ENCODE data around the gene PERCC1. TPM values are rescaled to one million over a fixed set of nuclear protein-coding genes. Genes with fewer than 3 reads are reported as not detected.

PERCC1 gene
- total RNA-seq, 2 experiments from 2014 or later: not detected

GRCh38 chr16:1447965-1448364 lies 17.1 kb downstream of the PERCC1 start:
- Histone ChIP-seq H3K36me3 (ENCODE audit: insufficient read depth, low read length) (no peaks in the 10 kb centered on the region), H3K9me2 (ENCODE audit: insufficient read depth, low read length) (no peaks in the 10 kb centered on the region), H3K4me1 (ENCODE audit: insufficient read depth, low read length, poor library complexity, severe bottlenecking) (no peaks in the 10 kb centered on the region), H3K9me3 (ENCODE audit: low read length) (no peaks in the 10 kb centered on the region), H2AFZ (ENCODE audit: low read length) (no peak overlapping the region), H3K4me2 (ENCODE audit: low read length) (no peak overlapping the region), H3K4me3 (ENCODE audit: low read depth, low read length, poor library complexity, severe bottlenecking) (no peak overlapping the region), H3K27ac (ENCODE audit: low read depth, low read length, poor library complexity, severe bottlenecking) (no peak overlapping the region), H4K20me1 (ENCODE audit: insufficient read depth, low read length) (no peaks in the 10 kb centered on the region), H3K79me2 (ENCODE audit: insufficient read depth, low read depth, low read length) (no peaks in the 10 kb centered on the region)
- ChIA-PET POLR2A (no interaction called here), CTCF (ENCODE audit: unreplicated experiment) (no interaction called here)
- no TSS peak for BruUV-seq (replicated peaks)
- no peak for TF ChIP-seq EZH2phosphoT487 (IDR thresholded peaks at IDR 0.05; ENCODE audit: borderline replicate concordance, low read depth, low read length)
- TF ChIP-seq, protein P1, sequence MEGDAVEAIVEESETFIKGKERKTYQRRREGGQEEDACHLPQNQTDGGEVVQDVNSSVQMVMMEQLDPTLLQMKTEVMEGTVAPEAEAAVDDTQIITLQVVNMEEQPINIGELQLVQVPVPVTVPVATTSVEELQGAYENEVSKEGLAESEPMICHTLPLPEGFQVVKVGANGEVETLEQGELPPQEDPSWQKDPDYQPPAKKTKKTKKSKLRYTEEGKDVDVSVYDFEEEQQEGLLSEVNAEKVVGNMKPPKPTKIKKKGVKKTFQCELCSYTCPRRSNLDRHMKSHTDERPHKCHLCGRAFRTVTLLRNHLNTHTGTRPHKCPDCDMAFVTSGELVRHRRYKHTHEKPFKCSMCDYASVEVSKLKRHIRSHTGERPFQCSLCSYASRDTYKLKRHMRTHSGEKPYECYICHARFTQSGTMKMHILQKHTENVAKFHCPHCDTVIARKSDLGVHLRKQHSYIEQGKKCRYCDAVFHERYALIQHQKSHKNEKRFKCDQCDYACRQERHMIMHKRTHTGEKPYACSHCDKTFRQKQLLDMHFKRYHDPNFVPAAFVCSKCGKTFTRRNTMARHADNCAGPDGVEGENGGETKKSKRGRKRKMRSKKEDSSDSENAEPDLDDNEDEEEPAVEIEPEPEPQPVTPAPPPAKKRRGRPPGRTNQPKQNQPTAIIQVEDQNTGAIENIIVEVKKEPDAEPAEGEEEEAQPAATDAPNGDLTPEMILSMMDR (conservative IDR thresholded peaks at IDR 0.05; ENCODE audit: low read length): no peak
- intact Hi-C loops (cut with micrococcal nuclease; ENCODE audit: unreplicated experiment): no loop called here
- no peak for DNase-seq (ENCODE audit: low spot score)

DNA sequence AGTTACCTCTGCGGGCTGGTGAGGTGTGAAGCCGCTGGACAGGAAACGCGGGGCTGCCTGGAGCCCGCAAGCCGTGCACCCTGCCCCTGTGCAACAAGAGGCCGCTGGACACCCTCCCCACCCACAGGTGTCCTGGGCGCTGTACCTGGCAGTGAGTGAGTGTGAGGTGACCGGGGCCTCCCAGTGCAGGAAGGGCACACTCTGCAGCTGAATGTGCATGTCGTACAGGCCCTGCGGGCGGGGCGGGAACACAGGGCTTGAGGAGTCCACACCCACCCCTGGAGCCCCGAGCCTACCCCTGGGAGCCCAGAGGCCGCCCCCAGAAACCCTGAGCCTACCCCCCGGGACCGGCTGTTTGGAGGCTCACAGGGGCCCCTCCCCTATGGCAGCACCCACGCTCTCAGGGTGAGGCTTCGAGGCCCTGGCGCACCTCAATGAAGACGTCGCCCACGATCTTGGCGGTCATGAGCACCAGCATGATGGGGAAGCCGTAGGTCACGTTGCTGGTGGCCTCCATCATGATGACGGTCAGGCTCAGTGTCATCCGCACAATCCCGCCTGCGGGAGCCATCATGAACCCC lies 17.7 kb downstream of the PERCC1 start:
- H3K9me3 ChIP-seq (ENCODE audit: low read length): no peaks in the 10 kb centered on the region
- no peak overlapping the region for H2AFZ ChIP-seq (ENCODE audit: low read length)
- no peaks in the 10 kb centered on the region for H3K4me1 ChIP-seq (ENCODE audit: insufficient read depth, low read length, poor library complexity, severe bottlenecking)
- no peak overlapping the region for H3K4me2 ChIP-seq (ENCODE audit: low read length)
- POLR2A ChIA-PET: no interaction called here
- TF ChIP-seq, protein P1 (conservative IDR thresholded peaks at IDR 0.05; ENCODE audit: low read length): no peak
- no peak for TF ChIP-seq EZH2phosphoT487 (IDR thresholded peaks at IDR 0.05; ENCODE audit: borderline replicate concordance, low read depth, low read length)
- no peak overlapping the region for H3K4me3 ChIP-seq (ENCODE audit: low read depth, low read length, poor library complexity, severe bottlenecking)
- no TSS peak for BruUV-seq (replicated peaks)
- intact Hi-C loops (cut with micrococcal nuclease; ENCODE audit: unreplicated experiment): no loop called here
- no peaks in the 10 kb centered on the region for H3K79me2 ChIP-seq (ENCODE audit: insufficient read depth, low read depth, low read length)
- CTCF ChIA-PET (ENCODE audit: unreplicated experiment): no interaction called here
- no peak overlapping the region for H3K27ac ChIP-seq (ENCODE audit: low read depth, low read length, poor library complexity, severe bottlenecking)
- H3K9me2 ChIP-seq (ENCODE audit: insufficient read depth, low read length): no peaks in the 10 kb centered on the region
- no peaks in the 10 kb centered on the region for H4K20me1 ChIP-seq (ENCODE audit: insufficient read depth, low read length)
- no peaks in the 10 kb centered on the region for H3K36me3 ChIP-seq (ENCODE audit: insufficient read depth, low read length)
- DNase-seq (ENCODE audit: low spot score): no peak

DNA sequence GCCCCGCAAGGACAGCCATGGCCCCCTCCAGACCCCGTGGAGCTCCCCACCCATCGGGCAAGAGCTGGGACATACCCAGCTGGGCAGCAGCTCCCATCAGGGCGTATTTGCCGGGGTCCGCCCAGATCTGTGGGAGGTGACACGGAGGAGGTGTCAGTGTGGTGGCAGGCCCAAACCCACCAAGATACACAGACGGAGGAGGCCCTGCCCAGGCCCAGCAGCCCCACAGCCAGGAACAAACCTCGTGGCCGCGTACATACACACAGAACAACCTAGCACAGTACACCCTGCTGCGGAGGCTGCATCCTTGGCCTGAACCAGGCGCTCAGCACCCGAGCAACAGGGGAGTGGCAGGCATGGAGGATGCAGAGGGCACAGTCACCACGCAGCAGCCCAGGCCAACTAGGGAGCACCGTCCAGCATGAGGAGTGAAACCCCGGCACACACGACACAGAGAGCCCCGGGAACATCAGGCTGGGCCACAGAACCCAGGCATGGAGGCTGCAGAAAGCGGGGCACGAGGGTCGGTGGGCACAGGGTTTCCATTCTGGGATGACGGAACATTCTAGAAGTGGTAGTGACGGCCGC lies 18.4 kb downstream of the PERCC1 start:
- intact Hi-C loops (cut with micrococcal nuclease; ENCODE audit: unreplicated experiment): no loop called here
- Histone ChIP-seq H4K20me1 (ENCODE audit: insufficient read depth, low read length) (no peaks in the 10 kb centered on the region), H3K4me3 (ENCODE audit: low read depth, low read length, poor library complexity, severe bottlenecking) (no peak overlapping the region), H3K9me2 (ENCODE audit: insufficient read depth, low read length) (no peaks in the 10 kb centered on the region), H3K4me1 (ENCODE audit: insufficient read depth, low read length, poor library complexity, severe bottlenecking) (no peaks in the 10 kb centered on the region), H3K4me2 (ENCODE audit: low read length) (no peak overlapping the region), H3K36me3 (ENCODE audit: insufficient read depth, low read length) (no peaks in the 10 kb centered on the region), H2AFZ (ENCODE audit: low read length) (no peak overlapping the region), H3K27ac (ENCODE audit: low read depth, low read length, poor library complexity, severe bottlenecking) (no peak overlapping the region), H3K79me2 (ENCODE audit: insufficient read depth, low read depth, low read length) (no peaks in the 10 kb centered on the region), H3K9me3 (ENCODE audit: low read length) (no peaks in the 10 kb centered on the region)
- DNase-seq (ENCODE audit: low spot score): no peak
- POLR2A ChIA-PET: no interaction called here
- CTCF ChIA-PET (ENCODE audit: unreplicated experiment): no interaction called here
- BruUV-seq (replicated peaks): no TSS peak
- TF ChIP-seq EZH2phosphoT487 (IDR thresholded peaks at IDR 0.05; ENCODE audit: borderline replicate concordance, low read depth, low read length): no peak

Data from OCI-LY7 (cell line).